Ramos (cell line): ENCODE results near the gene ADGB.
"Not testable (repeated sequence)": the region's sequence is repeated elsewhere in the genome, so short reads cannot be mapped to it uniquely, and the experiment has no call there.

Experiments used
- in situ Hi-C: fragments of 300-500 bp; cut with MboI; formaldehyde crosslinking; loops from one replicate; pipeline ENCODE4 v1.14.3; 2022; ENCODE audit warnings: low sequenced_read_pairs; ENCODE audit not compliant: unreplicated experiment

The ADGB gene

DNA sequence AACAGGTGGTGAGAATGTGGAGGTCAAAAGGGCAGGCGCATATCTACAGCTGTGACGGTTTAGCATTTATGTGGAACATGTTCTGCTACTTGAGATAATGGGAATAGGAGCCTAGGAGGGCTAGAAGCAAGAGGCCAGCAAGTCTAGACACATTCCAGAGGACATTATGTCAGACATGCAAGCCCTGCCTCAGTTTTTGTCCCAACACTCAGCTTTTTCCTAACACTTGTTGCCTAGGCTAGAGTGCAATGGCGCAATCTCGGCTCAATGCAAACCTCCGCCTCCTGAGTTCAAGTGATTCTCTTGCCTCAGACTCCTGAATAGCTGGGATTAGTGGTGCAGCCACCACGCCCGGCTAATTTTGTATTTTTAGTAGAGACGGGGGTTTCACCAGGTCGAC is 210.2 kb downstream of the ADGB start:
- in situ Hi-C loops: not testable (repeated sequence)

DNA sequence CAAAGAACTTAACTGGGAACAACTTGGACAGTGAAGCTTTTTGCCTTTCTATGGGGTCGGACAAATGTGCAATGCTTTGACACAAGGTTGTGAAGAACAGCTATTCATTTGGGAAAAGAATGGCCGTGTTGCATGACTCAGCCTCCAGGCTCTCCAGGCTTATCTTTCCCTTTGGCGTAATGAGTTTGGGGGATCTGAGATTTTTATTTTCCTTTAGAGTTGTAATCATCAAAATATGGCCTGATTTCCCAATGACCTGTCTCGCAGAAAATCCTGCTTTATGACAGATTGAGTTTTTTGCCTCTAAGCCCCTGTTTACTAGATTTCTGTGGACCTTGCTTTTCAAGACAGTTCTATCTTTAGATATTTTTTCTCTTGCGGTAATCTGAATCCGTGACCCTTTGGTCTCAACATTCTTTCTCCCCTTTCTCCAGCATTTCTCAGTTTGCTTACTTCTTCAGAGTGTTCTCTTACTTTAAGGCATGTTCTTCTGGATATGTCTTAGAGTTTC is 214.1 kb downstream of the ADGB start:
- in situ Hi-C loops: not testable (repeated sequence)

DNA sequence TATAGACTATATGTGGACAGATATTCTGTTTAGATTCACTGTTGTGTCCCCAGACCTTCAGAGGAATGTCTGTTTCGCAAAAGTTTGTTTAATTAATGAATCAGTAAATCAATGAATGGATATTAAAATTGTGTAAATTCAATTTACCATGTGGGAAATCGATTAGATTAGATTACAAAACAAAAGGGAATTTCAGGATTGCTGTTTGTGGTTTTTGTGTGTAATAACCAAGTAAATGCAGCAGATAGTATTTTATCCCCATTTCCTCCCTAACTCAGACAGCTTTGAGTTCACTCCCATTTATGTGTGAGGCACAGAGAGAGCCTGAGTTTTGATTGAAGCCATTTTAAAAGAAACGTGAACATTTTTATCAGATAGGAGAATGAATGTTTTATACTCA is 214.8 kb downstream of the ADGB start:
- in situ Hi-C loops: no loop called here

DNA sequence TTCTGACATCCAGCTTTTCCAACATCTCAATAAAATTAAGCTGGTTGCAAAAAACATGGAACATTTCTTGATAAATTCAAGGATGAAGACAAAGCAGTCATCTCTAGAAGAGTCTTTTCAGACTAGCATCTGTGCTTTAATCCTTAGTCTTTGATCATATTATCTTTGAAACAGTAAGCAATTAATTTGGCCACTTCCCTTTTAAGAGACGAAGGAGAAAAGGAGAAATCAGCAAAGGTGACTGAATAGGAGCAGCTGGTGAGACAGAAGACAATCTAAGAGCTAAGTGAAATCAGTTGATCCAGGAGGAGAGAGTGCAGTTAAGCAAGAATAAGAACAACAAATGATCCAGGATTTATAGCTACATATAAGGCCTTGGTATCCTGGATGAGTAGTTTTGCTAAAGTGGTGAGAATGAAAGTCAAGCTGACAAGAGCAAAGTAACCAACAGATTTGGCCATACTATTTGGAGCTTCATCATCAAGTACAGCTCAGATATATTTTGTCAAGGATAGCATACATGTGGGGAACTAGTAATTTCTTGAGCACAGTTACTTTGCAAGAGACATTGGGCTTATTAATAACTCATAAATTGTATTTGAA is 215.5 kb downstream of the ADGB start:
- in situ Hi-C loops: no loop called here

DNA sequence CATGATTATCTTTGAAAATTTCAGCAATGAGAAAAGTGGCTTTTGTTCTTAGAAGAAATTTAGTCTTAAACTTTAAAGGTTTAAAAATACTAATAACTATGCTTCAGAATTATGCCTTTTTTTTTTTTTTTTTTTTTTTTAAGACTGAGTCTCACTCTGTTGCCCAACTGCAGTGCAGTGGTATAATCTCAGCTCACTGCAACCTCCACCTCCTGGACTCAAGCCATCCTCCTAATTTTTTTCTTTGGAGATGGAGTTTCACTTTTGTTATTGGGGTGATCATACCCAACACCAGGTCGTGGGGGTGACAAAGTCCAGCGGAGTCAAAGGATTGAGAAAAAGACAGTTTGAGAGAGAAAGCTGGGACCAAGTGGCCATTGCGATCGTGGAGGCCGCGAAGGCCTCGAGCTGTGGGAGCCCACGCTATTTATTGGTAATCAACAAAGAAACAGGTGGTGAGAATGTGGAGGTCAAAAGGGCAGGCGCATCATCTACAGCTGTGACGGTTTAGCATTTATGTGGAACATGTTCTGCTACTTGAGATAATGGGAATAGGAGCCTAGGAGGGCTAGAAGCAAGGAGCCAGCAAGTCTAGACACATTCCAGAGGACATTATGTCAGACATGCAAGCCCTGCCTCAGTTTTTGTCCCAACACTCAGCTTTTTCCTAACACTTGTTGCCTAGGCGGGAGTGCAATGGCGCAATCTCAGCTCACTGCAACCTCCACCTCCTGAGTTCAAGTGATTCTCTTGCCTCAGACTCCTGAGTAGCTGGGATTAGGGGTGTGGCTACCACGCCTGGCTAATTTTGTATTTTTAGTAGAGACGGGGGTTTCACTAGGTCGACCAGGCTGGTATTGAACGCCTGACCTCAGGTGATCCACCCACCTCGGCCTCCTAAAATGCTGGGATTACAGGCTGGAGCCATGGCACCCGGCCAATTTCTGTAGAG is 217.0 kb downstream of the ADGB start:
- in situ Hi-C loops: not testable (repeated sequence)

DNA sequence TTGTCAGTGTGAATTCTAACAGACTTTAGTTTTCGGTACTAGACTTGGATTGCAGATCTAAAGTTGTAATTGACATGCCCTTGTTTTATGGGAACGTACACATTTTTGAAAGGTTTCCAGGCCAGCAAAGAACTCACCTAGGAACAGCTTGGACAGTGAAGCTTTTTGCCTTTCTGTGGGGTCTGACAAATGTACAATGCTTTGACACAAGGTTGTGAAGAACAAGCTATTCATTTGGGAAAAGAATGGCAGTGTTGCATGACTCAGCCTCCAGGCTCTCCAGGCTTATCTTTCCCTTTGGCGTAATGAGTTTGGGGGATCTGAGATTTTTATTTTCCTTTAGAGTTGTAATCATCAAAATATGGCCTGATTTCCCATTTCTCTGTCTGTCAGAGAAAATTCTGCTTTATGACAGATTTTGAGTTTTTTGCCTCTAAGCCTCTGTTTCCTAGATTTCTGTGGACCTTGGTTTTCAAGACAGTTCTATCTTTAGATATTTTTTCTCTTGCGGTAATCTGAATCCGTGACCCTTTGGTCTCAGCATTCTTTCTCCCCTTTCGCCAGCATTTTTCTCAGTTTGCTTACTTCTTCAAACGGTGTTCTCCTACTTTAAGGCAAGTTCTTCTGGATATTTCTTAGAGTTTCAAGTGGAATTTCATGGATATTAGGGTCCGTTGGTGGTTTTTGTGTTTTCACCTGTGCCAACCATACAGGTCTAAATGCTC is 221.0 kb downstream of the ADGB start:
- in situ Hi-C loops: no loop called here

DNA sequence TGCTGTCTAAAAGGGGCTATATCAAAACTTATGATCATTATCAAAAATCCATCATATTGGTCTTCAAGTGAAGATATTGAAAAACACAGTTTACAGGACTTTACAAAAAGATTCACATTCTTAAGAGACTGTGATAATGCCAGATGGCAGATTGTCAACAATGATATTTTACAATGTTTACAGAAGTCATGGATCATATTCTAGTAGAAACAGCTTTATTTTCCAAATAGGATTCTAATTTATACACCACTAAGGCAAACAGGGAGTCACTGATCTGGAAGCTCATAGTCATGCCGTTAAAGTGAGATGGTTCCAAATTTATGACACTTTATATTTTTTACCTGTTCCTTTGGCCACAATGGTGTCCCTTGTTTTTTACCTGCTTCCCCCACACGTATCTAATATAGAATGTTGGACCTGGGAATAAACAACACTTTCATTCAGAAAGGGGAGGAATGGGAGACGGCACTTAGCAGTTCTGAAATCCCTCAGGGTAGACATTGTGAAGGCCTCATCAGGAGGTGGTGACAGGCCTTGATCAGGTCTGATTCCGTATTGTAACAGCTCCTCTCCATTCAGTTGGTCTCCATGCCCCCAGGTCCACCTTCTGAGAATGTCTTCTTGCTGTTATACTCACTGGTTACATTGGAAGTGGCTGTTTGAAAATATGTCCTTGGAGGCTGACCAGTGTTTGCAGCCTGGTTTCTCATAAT is 228.6 kb downstream of the ADGB start:
- in situ Hi-C loops: no loop called here

DNA sequence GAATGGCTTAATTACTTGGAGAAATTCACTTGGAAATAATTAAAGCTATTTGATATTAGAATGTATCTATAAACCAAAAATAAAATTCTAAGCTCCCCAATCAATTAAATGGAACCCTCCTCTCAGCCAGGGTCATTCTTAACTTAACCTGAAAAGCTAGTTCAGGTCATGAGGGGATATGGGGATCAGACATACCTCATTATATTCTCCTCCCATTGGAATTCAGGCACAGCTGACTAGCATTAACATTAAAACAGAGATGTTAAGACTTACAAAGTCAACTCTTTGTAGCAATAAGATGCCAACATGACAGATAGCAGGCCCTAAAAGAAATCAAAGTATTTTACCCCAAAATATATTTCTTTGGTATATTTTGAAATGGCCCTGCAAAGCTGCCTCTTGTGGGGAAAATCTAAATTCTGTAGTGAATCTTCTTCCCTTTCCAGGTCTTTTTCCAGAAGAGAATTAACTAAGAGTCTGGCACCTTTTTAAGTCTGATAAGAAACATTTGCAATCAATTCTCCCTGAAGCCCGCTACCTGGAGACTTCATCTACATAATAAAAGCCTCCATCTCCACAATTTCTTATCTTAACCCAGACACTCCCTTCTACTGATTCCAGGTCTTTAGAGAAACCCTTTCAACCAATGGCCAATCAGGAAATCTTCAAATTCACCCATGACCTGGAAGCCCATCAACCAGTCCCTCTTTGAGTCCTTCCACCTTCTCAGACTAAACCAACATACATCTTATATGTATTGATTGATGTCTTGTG is 231.2 kb downstream of the ADGB start:
- in situ Hi-C loops: no loop called here

DNA sequence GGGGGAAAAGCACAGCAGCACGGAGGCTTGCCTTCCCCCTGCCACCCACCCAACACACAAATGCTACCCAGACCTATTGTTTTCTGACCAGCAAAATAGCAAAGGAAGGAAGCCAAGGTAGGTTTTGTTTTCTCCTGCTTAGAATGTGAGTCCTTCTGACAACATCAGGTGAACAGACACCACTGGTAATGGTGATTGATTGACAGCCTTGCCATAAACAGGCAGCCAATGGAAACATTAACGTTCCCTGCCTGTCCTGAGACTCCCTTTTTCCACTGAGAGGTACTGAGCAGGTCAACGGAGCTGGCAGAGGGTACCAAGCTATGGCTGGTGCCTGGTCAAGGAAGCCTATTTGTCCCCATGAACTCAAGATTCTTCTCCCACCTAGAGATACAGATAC is 234.4 kb downstream of the ADGB start:
- in situ Hi-C loops: no loop called here

DNA sequence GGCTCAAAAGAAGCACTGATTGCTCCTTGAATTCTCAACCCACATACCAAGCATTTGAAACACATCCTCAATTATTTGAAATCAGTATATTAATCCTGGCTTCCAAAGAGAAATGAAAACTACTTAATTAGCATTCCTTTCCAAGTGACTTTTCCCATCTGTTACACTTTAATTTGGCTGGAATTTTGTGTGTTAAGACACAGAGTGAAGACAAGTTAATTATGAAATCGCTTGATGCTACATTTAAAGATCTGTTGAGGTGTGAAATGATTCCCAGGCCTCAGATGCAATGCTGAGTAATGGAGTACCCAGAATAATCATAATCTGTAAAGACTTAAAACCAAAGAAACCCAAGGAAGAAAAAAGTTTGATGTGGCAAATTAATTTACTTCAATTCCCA is 241.4 kb downstream of the ADGB start:
- in situ Hi-C loops: no loop called here

DNA sequence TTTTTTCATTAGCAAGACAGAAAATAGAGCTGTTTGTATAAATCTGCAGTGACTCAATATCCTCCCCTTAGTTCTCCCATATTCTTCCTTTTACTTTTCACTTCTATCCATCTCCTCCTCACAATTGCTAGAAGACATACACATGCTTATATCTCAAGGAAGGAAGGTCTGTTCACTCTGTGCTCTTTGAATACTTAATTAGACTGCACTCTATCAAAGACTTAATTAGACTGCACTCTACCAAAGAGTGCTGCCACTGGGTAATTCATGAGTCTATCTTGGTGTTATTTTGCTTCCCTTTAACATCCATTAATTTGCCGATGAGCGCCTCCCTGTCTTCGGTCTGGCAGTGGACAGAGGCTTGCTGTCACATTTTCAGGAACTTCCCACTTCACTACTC is 241.9 kb downstream of the ADGB start:
- in situ Hi-C loops: no loop called here

DNA sequence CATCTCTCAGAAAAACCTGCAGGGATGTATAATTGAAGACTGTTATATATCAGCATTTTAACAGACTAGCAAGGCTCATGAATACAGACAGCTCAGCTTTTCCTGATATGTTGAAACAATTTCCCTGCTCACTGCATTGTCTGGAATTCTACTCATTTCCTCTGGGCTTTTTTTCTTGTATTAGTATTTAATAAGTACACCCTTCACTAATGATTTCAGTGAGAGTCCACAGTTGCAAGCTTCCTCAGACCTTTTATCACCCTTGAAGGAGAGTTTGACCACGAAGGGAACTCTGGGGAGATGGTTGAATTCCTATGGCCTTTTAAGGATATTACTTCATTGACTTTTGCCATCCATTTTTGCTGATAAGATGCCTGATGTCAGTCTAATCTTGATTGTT is 248.7 kb downstream of the ADGB start:
- in situ Hi-C loops: no loop called here

DNA sequence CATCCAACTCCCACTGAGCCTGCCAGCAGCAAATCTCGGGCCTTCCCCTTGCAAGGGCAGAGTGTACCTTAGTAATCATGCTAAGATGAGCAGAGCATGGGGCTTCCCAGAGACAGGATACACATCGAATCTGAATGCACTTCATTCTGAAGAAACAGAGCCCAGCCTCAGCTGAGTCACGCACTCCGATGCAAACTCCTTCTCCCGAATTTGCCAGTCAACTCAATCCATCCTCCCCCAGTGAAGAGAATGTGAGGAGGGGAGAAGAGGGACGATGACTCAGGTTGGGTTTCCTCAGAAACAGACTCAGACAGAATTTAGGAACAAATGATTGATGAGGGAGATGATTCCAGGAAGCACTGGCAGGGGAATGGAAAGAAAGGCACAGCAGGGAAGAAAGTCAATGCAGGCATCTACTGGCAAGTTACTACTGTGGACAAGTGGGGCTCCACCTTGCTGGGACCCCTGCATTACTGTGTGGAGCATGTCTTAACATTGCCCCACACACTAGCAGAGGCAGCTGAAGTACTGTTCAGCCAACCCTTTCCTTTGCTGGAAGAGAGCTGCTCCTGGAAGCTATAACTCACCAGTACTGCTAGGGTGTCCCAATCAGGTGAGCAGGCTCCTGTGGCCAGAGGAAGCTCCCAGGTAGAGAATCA is 251.6 kb downstream of the ADGB start:
- in situ Hi-C loops: no loop called here

DNA sequence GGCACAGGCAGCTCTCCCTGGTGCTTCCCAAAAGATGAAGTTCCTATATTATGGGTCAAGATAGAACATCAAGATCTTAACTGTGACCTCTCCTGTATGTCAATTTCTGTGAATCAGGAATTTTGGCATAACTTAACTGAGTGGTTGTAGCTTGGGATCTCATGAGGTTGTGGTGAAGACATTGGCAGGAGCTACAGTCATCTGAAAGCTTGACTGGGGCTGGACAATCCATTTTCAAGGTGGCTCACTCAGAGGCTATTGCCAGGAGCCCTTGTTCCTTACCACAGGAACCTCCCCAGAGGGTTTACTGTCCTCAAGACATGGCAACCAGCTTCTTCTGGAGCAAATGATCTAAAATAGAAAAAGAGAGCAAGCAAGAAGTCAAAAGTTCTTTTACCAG is 252.2 kb downstream of the ADGB start:
- in situ Hi-C loops: no loop called here

DNA sequence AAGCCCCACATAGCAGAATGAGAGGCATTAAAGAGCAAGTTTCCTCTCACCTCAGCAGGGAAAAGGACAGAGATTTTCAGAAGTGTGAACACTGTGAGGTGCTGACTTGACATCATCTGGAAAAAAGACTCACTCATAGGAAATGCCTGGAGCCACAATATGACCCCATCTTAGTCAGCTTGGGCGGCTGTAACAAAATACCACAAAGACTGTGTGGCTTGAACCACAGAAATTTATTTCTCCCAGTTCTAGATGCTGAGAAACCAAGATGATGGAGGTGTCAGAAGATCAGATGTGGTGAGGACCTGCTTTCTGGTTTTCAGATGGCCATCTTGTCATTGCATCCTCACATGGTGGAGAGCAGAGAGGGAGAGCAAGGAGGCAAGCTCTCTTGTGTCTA is 253.1 kb downstream of the ADGB start:
- in situ Hi-C loops: no loop called here

DNA sequence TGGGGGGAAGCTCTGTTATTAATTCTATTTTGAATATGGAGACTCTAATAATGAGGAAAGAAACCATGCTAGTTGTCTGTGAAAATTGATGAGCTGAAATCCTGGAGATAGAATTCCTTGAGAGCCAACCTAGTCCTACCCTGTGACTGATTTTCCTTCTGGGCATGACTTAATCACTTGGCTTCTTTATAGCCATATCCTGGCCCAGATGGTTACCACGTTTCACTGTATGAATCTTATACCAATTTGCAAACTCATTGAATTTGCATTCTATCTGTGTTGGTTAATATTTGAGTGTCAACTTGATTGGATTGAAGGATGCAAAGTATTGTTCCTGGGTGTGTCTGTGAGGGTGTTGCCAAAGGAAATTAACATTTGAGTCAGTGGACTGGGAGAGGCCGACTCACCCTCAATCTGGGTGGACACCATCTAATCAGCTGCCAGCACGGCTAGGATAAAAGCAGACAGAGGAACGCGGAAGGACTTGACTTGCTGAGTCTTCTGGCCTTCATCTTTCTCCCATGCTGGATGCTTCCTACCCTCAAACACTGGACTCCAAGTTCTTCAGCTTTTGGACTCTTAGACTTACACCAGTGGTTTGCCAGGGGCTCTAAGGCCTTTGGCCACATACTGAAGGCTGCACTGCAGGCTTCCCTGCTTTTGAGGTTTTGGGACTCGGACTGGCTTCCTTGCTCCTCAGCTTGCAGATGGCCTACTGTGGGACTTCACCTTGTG is 255.9 kb downstream of the ADGB start:
- in situ Hi-C loops: not testable (repeated sequence)

DNA sequence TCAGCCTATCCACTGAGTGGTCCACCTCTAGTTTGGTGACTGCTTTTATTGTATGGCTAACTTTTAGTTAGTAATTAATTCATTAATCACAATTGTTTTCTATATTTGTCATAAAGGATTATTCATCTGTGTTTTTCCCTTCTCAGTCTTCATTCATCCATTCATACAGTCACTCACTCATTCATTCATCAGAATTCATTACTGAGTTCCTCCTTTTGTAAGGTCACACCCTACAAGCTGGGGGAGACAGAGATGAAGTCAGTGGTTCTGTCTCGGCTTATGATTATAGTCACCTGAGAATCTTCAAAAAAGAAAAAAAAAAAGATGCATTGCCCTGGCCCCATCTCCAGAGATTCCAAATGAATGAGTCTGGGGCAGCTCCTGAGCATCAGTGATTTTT is 257.1 kb downstream of the ADGB start:
- in situ Hi-C loops: no loop called here

DNA sequence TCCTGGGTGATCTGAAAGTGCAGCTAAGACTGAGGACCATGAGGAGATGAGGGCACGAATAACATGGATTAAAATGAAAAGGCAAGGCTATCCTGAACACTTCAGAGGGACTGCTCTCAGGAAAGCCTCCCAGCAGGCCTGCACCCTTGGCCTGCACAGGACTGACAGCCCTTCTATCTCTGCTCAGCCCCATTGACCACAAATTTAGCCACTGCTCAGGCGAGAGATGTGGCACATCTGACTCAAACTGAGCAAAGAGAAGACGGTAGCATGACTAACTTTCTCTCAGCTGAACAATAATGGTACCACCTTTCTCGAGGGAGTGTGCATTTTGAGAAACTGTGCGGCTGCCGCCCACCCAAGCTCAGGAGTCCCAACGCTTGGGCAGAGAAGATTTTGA is 257.5 kb downstream of the ADGB start:
- in situ Hi-C loops: no loop called here
